Measurements from ENCODE around the gene TRNP1.
A peak's percentile ranks its signal among the peaks of the same experiment; 100 is the strongest.

The TRNP1 gene

DNA sequence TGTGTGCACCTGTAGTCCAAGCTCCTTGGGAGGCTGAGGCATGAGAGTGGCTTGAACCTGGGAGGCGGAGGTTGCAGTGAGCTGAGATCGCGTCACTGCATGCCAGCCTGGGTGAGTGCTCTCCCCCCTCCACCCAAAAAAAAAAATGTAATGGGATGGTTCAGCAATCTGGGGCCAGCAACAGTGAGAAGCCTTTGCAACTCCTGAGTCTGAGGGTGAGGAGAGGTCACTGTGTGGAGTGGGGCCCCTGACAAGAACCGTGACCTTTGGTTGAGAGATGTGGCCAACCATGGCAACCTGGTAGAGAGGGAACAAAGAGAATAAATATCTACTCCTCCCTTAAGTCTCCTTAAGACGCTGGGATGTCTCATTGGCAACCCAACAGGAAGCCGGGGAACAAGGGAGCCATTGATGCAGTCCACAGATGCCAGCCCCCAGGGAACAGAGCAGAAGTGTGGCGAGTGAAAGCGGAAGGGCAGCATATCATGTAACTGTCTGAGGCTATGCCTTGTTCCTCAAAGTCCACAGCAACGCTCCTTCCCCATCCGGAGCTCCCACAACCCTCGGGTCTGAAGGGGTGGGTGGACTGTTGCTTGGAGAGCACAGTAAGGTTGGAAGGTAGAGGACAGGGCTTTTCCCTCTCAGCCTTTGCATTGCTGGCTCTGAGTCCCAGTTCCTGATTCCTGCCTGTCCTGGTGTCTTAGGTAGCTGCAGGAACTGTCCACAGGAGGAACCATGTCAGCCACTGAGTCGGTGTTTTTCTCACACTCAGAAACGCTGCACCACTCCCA lies 8.3 kb downstream of the TRNP1 start:
- DNase-seq (ENCODE audit: low read depth in 2 of 2) = no peak

DNA sequence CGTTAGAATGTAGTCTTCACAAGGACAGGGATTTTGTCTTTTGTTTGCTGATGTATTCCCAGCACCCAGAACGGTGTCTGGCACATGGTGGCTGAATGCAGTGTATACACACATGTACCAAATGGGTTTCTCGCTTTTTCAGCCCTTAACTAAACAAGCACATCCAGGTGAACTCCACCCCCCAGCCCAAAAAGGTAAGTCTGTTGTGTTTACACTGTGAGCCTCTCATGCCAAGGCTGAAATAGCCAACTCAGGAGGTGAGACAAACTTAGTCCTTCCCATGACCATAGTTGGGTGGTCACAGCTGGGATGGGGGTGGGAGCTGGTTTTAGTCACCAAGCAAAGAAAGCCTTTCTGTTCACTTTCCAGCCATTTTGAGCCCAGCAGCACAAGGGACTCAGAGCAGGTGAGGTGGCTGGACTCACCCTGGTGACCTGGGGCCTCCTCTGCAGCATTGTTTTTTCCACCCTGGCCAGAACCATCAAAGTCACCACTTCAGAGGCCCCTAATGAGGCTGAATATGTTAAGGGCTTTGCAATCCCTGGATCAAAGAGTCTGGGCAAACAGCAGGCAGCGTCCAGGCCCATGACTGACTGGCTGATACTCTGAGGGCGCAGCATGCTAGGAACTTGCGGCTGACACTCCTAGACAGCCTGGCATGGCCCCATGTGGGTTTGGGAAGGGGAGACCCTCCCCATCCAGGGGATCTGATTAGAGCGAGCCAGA lies 10.4 kb downstream of the TRNP1 start:
- DNase-seq (ENCODE audit: low read depth in 2 of 2) = no peak

DNA sequence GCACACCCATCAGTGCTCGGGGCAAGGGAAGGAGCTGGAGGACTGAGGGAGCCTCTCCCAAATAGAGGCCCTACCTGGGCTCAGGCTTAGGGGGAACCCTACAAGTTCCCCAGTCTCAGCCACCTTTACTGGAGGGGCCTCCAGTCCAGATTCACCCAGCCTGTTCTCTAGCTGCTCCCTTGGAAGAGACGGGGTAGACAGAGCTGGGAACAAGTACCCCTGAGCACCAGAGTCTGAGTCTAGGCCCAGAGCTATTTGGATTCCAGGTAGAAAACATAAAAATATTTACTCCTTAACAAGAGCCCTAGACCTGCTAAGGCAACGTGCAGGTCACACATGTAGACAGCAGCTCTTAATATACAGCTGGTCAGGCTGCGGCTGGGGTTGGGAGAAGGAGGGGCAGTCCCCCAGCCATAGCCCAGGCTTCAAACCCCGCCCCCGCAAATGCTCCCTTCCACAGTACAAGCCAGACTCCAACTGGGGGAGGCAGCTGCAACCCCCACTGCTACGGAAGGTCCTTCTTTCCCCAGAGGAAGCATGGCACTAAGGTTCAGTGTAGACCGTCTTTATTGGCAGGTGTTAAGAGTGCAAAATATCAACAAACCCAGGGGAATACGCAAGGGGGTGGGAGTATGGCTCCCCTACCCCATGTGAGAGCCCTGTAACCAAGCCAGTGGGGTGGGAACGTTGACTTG lies 11.1 kb downstream of the TRNP1 start:
- DNase-seq (ENCODE audit: low read depth in 2 of 2) = no peak

DNA sequence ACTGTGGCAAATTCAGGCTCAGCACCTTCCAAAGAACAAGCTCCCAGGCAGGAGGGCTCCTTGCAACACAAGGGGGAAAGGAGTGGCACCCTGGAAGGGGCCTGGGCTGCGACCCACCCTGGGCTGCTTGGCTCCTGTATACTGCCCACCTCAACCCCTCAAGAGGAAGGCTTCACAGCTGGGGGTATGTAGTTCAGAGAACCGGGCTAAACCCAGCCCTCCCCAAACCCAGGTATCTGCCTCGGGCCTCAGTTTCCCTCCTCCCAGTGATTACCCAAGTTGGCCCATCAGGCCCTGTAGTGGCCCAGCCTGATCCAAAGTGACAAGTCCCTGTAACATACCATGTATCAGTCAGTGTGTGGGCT lies 11.7 kb downstream of the TRNP1 start:
- DNase-seq (ENCODE audit: low read depth in 2 of 2) = no peak

DNA sequence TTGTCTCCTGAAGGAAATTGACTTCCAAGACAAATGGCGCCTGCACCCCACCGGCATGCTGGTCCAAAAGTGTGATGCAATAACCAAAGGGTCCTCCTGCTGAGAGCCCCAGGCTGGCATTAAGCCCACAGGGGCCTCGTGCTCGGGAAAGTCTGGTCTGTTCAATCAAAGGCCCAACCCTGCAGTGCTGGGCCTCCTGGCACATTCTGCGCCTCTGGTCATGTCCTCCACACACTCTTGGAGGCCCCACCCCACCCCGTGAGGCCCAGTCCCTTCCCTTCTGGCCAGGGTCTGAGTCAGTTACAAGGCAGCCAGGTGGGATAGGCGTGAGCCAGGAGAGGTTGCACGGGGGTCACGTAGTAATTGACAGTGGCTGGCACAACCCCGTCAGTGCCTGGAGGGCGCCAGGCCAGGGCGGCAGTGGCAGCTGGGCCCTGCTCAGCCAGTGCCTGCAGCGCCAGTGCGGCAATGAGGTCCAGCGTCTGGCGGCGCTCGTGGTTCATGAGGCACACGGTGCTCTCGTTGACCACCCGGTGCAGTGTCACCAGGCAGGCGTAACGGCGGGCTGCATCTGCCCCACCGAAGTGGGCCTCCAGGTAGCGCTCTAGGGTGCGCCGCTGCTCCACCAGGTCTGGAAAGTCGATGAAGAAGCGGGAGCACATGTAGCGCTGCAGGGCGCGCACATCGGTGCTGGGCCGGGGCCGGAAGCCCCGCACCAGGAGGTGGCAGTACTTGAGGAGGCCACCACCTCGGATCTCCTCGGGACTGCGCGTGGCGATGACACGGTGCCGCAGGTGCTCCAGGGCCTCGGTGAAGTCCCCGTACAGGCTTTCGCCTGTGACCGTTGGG lies 12.4 kb downstream of the TRNP1 start:
- no peak for DNase-seq (ENCODE audit: low read depth in 2 of 2)

DNA sequence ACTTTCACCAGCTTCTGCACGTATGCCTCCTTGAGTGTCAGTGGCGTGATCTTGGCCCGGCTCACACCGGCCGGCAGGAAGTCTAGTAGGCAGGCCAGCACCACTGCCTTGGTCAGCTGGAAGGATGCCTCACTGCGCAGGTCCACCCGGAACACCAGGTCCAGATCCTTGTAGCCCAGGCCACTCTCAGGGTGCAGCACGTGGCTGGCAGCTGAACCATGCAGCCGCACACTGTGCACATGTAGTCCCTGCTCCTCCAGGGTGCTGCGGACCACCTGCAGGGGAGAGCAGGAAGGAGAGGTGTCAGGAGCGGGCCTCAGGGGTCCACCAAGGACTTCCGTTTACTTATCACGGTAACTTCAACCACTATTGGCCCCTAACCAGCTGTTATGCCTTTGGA lies 13.2 kb downstream of the TRNP1 start:
- no peak for DNase-seq (ENCODE audit: low read depth in 2 of 2)

DNA sequence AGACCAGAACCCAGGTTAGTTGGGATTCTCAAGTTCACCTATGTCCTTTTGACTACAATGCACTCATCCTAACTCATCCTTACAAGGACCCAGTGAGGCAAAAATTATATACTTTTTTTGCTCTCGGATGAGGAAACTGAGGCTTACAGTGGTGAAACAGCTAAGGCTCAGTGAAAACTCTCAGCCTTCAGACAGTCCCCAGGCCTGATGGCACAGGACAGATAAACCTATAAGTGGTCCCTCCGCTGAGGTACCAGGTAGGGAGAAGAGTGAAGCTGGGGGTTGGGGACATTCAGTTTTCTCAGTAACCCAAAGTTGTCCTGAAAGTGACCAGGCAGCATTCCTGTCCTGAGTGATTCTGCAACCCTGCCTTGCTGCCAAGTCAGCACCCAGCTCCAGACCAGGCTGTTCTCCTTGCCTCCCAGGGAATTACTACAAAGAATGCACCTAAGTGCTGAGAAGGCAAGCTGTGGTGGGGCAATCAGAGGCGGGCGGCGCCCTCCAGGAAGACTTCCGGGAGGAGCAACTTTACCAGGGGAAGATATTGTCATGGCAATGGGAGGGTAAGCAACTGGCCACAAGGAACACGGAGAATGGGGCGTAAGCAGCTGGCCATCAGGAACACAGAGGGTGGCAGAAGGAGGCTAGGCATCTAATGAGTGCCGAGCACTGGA lies 14.6 kb downstream of the TRNP1 start:
- no peak for DNase-seq (ENCODE audit: low read depth in 2 of 2)

DNA sequence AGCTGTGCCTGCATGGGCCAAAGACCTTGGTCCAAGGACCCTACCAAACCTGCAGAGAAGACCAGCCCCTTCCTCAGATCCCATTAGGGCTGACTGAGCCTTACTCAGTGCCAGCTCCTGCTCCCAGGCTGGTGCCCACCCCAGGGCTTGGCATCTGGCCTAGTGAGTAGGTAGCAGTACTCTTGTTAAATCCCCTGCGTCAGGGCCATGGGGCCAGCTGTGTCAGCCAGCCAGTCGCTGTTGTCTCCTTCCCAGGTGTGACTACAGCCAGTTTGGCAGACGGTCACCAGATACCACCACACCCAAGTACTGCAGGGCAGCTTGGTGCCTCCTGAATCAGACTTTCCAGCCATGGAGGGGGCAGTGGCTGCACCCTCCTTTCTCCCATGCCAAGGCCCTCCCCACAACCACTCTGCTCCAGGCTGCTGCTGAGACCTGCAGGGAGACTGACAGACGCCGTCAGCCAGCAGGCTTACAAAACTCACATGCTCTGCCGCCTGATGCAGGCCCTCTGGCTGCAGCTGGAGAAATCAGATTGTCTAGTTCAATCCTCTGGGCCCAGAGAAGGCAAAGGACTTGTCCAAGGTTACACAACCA lies 16.2 kb downstream of the TRNP1 start:
- DNase-seq (ENCODE audit: low read depth in 2 of 2) = no peak

DNA sequence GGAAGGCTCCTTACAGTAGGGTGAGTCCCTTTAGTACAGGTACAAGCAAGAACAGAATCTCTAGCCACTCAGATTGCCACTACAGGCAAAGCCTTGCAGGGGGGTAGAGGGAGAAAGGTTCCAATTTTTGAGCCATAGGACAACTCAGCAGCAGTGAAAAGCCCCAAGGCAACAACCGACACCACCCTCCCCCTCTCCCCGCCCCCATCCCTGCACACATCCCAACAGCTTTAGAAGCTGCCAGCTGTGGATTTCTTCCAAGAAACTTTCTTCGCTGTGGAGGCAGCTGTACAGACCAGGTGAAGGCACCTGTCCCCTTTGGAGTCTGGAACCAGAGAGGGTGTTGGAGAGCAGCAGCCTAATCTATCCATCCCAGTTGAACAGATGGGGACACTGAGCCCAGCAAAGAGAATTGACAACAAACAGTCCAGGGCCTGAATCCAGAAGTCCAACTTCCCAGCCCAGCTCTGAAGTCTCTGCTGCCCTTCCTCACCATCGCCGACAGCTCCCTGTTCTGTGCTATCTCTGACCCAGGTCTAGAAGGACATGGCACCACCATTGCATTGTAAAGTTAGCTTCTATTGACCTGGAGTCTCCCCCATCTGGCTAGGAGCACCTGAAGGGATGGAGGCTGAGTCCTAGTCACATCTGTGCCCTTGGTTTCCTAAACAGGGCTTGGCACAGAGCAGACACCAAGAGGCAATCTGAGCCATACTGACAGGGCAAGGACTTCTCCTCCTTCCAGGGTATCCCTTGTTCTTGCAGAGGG lies 16.9 kb downstream of the TRNP1 start:
- no peak for DNase-seq (ENCODE audit: low read depth in 2 of 2)

DNA sequence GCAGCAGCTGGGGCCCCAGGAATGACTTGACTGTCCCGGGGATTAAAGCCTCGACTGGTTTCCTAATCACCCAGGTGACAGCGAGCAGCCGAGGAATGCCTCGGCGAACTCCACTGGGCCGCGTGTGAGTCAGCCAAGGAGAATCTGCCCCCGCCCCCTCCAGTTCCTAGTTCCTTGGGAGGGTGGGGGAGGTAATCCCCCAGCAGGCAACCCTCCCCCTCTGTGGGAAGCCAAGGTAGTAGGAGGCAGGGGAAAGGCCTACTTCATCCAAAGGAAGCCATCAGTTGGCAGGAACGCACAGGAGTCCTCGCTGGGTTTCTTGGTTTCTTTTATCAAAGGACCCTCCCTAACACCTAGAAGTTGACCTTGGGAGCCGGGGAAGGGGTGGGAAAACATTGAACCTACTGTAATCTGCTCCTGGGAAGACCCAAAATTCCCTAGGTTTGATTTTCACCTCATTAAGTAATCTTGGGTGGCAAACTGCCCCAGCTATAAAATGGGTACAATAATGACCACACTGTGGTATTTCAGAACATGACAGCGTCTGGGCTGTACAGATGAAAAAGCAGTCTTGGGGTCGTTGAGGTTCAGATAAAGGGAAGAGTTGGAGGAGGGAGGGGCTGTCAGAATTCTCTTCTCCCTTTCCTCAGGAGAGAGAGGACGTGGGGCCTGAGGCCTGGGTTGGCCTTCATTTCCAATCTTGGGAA lies 17.7 kb downstream of the TRNP1 start:
- DNase-seq (ENCODE audit: low read depth in 2 of 2) = peak; percentile 80 to 87

DNA sequence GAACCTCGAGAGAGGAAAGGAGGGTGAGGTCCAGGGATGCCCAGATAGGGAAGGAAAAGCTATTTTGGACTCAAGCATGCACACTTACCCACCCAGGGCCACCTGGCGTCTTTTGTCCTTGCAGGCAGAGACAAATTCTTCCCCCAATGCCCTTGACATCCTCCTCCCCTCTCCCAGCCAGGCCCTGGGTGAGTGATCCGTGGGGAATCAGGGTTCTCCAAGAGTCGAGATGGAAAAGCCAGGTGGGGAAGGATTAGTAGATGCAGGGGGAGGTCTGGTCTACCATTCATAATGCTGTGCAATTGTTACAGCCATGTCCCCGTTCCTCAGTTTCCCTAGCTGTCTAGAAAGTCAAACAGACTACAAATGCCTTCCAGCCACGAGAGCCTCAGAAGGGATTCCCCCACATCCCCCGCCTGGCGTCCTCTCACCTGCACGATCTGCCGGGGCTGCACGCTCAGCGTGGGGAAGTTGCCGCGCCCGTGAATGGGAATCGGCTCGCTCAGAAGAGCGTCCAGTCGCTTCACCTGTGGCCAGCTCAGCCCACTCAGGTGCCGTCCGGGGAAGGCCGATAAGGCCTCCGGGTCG lies 18.6 kb downstream of the TRNP1 start:
- no peak for DNase-seq (ENCODE audit: low read depth in 2 of 2)

DNA sequence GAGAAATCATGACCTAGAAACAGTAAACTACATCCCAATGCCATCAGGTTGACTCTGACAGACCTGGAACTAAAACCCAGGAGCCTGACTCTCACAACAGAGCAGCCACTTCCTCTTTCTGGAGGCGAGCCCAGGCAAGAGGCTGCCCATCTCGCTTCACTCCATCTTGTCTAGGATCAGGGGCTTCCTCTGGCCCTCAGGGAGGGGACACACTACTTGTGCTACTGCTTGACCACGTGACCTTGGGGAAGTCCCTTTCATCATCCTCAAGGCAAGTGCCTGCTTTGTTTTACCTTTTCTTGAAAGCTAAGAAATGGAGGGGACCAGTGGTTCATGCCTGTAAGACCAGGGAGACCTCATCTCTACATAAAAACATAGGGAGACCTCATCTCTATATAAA lies 21.8 kb downstream of the TRNP1 start:
- DNase-seq (ENCODE audit: low read depth in 2 of 2) = no peak

DNA sequence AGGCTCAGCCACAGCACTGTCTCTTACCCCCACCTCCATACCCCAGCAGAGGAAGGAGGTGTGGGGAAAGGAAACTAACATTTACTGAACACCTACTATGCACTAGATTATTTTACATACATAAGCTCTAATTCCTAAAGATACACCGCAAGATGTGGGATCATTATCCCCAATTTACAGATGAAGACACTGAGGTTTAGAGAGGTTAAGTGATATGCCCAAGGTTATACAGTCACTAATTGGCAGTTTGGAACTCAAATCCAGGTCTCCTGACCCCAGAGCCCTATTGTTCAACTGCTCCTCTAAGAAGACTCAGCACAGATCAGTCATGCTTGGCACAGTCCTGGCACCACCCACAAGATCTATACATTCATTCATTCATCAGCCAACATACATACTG lies 22.9 kb downstream of the TRNP1 start:
- no peak for DNase-seq (ENCODE audit: low read depth in 2 of 2)

DNA sequence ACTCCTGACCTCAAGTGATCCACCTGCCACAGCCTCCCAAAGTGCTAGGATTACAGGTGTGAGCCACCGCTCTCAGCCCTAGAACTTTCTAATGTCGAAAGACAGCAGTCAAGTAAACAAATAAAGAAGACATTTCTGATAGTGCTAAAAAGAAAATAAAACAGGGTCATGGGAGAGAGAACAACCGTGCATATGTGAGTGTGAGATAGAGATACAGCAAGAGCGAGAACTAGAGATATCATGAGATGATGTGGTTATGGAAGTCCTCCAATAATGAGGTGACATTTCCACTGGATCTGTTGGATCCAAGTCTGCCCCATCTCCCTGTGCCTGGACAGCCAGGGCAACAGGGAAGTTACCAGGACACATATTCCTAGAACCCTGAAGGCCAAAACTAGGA lies 23.7 kb downstream of the TRNP1 start:
- no peak for DNase-seq (ENCODE audit: low read depth in 2 of 2)

DNA sequence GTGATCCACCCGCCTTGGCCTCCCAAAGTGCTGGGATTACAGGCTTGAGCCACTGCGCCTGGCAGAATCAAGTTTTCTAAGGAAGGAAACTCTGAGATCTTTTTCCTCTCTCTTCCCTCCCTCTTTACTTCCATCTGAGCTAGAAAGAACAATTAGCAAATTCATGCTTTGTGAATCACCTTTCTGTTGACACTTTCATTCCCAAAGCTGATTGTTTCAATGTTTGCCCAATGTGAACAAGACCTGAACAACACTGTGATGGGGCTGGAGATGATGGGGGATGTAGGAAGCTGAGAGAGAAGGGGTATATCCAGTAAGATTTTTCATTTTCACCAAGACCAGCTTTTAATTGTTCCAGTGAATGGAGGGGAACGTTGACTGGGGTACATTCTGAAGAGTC lies 24.8 kb downstream of the TRNP1 start:
- no peak for DNase-seq (ENCODE audit: low read depth in 2 of 2)

DNA sequence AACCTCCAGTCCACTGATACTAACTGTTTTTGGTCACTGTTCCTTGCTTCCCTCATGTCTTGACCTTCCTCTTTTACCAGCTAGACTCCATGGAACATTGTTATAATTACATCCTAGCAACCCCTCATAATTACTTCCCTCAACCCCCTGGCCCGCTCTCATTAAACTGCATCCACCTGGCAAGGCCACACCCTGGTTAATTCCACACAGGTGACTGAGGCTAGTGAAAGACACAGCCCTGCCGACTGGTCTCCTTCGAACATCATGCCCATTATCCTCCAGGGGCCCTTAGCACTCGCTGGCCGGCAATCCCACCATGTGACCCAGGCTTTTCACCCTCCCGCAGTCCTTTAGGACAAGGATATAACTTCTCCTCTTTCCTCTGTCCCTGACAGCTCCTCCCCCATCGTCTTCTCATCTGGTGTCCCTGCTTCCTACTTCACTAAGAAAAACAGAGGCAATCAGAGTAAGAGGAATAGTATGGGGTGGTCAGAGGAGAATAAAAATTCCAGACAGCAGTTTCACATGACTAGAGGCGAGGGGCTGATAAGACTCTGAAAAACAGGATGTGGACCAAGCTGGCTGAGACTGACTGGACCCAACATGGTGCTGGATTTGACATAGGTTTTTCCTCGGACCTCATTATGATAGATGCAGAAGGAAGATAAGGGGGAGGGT lies 28.0 kb downstream of the TRNP1 start:
- no peak for DNase-seq (ENCODE audit: low read depth in 2 of 2)

DNA sequence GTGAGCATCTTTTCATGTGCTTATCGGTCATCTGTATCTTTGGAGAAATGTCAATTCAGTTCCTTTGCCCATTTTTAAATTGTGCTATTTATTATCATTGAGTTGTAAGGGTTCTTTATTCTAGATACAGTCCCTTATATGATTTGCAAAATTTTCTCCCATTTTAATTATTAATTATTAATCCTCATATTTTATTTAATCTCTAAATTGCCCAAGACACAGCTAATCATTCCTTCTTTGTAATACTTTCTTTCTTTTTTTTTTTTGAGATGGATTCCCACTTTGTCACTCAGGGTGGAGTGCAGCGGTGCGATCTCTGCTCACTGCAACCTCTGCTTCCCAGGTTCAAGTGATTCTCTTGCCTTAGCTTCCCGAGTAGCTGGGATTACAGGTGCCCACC lies 32.2 kb downstream of the TRNP1 start:
- no peak for DNase-seq (ENCODE audit: low read depth in 2 of 2)

All from fibroblast of skin of left quadriceps (primary cell).